Thyroid gland (tissue), 4 donors: ENCODE data around the gene RNF151.

Source experiments
- POLR2A ChIP-seq, 2 donors: fragments of 450-650 bp; IDR thresholded peaks; one replicate each; pipeline ENCODE4 v1.6.1; 2017; ENCODE audit warnings: antibody characterized with exemption in 2 of 2, mild to moderate bottlenecking in 2 of 2, moderate library complexity in 1 of 2
- TF ChIP-seq, protein P1 (sequence below), 6 experiments: fragments of 200-600 bp in 3 of 6; fragments of 450-650 bp in 3 of 6; sonication (generic) in 3 of 6; IDR thresholded peaks; one replicate each; pipeline ENCODE4 v1.5.1; 2016 to 2019; ENCODE audit warnings: antibody characterized with exemption in 6 of 6, mild to moderate bottlenecking in 2 of 6, inconsistent platforms in 1 of 6, moderate library complexity in 1 of 6

DNA sequence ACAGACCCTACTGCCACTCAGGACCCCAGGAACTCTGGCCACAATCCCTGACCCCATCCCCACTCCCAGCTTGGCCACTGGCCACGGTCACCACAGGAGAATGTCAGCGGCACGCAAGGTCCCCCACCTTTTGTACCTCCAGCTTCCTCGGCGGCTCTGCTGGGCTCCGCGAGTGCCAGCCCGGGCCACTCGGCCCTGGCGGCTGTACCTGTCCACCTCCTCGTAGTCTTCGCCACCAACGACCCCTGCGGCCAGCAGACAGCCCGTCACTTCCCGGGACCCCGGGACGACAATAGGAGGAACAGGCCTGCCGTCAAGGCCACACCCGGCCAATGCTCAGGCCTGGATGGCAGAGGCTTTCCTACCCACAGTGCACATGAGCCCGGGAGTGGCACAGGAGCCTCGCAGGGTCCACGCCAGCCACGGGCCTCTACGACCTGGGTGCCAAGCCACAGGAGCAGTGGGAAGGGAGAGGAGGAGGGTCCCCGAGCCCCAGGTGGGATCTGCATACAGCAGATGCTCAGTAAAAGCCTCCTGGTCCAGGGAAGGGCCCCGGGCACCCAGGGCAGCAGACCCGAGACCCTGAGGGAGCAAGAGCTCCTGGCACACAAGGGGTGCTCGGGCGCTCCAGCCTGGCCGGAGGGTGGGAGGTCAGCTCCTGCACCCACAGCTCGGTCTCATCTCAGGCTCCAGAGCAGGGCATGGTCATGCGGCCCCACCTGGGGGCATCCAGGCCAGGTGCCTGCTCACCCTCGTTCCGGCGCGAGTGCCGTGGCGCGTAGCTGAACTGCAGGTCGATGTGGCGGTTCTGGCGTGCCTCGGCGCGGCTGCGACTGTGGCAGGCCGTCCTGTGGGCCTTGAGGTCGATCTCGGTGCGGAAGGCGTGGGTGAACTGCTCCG lies 35.0 kb downstream of the RNF151 start:
- TF ChIP-seq, protein P1, sequence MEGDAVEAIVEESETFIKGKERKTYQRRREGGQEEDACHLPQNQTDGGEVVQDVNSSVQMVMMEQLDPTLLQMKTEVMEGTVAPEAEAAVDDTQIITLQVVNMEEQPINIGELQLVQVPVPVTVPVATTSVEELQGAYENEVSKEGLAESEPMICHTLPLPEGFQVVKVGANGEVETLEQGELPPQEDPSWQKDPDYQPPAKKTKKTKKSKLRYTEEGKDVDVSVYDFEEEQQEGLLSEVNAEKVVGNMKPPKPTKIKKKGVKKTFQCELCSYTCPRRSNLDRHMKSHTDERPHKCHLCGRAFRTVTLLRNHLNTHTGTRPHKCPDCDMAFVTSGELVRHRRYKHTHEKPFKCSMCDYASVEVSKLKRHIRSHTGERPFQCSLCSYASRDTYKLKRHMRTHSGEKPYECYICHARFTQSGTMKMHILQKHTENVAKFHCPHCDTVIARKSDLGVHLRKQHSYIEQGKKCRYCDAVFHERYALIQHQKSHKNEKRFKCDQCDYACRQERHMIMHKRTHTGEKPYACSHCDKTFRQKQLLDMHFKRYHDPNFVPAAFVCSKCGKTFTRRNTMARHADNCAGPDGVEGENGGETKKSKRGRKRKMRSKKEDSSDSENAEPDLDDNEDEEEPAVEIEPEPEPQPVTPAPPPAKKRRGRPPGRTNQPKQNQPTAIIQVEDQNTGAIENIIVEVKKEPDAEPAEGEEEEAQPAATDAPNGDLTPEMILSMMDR (IDR thresholded peaks at IDR 0.05), result no peak
- no peak for TF ChIP-seq POLR2A (IDR thresholded peaks at IDR 0.05)
